T-cell (primary cell): Measurements from ENCODE around the gene COL26A1. TPM values are rescaled to one million over a fixed set of nuclear protein-coding genes. Genes with fewer than 3 reads are reported as not detected.

ENCODE experiments used
- ATAC-seq, 4 experiments: fragments of 200-7000 bp in 3 of 4; fragments of 150-1000 bp in 1 of 4; cut with Tn5 transposase; replicated peaks in 1 of 4; 1 replicate in 3 of 4; 2 replicates in 1 of 4; pipeline ENCODE4 v1.10.0; 2021; ENCODE audit warnings: moderate library complexity in 3 of 4, mild to moderate bottlenecking in 2 of 4, moderate number of reproducible peaks in 1 of 4
- CTCF ChIA-PET, 2 donors: fragments of 300-600 bp; sonication (Branson Sonifier 250); formaldehyde crosslinking; loops; one replicate each; lab custom pipeline; 2022; ENCODE audit warnings: antibody characterized with exemption in 2 of 2; lab: Charles Lee
- POLR2A ChIA-PET, 2 donors: fragments of 300-600 bp; sonication (Branson Sonifier 250); formaldehyde crosslinking; loops; one replicate each; lab custom pipeline; 2022; ENCODE audit warnings: antibody characterized with exemption in 2 of 2; lab: Charles Lee
- DNase-seq, 35 experiments: peaks; one replicate each; pipeline versions ENCODE4 v3.0.0 to v3.0.0-alpha.2; 2013 to 2023
- H3K27ac ChIP-seq: one replicate; pipeline ENCODE4 v1.5.1; 2013; ENCODE audit warnings: low read length
- H3K27me3 ChIP-seq, 2 experiments: replicated peaks in 1 of 2; 1 replicate in 1 of 2; 2 replicates in 1 of 2; pipeline versions ENCODE4 v1.6.1 to v1.7.0; 2013; ENCODE audit warnings: low read length in 1 of 2, mixed read lengths in 1 of 2; ENCODE audit not compliant: control insufficient read depth in 2 of 2, insufficient read depth in 2 of 2; ENCODE audit errors: extremely low read depth in 1 of 2
- H3K36me3 ChIP-seq, 2 donors: 1 replicate in 1 of 2; 2 replicates in 1 of 2; pipeline versions ENCODE4 v1.6.1 to v1.7.0; 2013; ENCODE audit warnings: low read length in 1 of 2; ENCODE audit not compliant: control insufficient read depth in 2 of 2, insufficient read depth in 1 of 2; ENCODE audit errors: extremely low read depth in 1 of 2
- H3K4me1 ChIP-seq, 2 experiments: 1 replicate in 1 of 2; 2 replicates in 1 of 2; pipeline versions ENCODE4 v1.6.1 to v1.7.0; 2013; ENCODE audit warnings: low read length in 2 of 2, mixed read lengths in 1 of 2; ENCODE audit not compliant: insufficient read depth in 2 of 2, control insufficient read depth in 1 of 2; ENCODE audit errors: extremely low read depth in 1 of 2
- H3K4me3 ChIP-seq, 2 donors: 1 replicate in 1 of 2; 2 replicates in 1 of 2; pipeline versions ENCODE4 v1.5.1 to v1.7.0; 2013; ENCODE audit warnings: mild to moderate bottlenecking in 2 of 2, low read length in 1 of 2, moderate library complexity in 1 of 2; ENCODE audit not compliant: control insufficient read depth in 1 of 2; ENCODE audit errors: extremely low read depth in 1 of 2
- H3K9me3 ChIP-seq: 2 replicates; pipeline ENCODE4 v1.7.0; 2013
- H3K27ac Mint-ChIP-seq, 2 donors: one replicate each; pipeline ENCODE4 v1.8.0; 2020 to 2021; ENCODE audit warnings: mild to moderate bottlenecking in 2 of 2, mixed read lengths in 2 of 2
- H3K27me3 Mint-ChIP-seq, 2 donors: one replicate each; pipeline ENCODE4 v1.8.0; 2021 to 2022; ENCODE audit warnings: mixed read lengths in 2 of 2
- H3K36me3 Mint-ChIP-seq: one replicate; pipeline ENCODE4 v1.8.0; 2021; ENCODE audit warnings: mixed read lengths
- H3K4me1 Mint-ChIP-seq, 3 donors: one replicate each; pipeline ENCODE4 v1.8.0; 2020 to 2022; ENCODE audit warnings: mixed read lengths in 3 of 3, mild to moderate bottlenecking in 1 of 3
- H3K4me3 Mint-ChIP-seq, 3 donors: one replicate each; pipeline ENCODE4 v1.8.0; 2020 to 2022; ENCODE audit warnings: mild to moderate bottlenecking in 3 of 3, mixed read lengths in 3 of 3, moderate library complexity in 3 of 3
- H3K9me3 Mint-ChIP-seq, 3 donors: one replicate each; pipeline ENCODE4 v1.8.0; 2020 to 2022; ENCODE audit warnings: mixed read lengths in 3 of 3
- WGBS: methylation state at CpG from one replicate; pipeline ENCODE4 v1.1.5; 2013; ENCODE audit warnings: missing lambda C conversion rate; ENCODE audit not compliant: insufficient coverage; 5-methylcytosine and 5-hydroxymethylcytosine counted together
- total RNA-seq, 35 experiments: library from RNA in 6 of 35; stranded (reverse) in 6 of 35; fragments of 120-200 nt in 1 of 35; gene quantifications; one replicate each; pipeline versions ENCODE4 v1.2.1 to v1.2.4 and lab custom pipeline; 2013 to 2026

COL26A1 gene
- total RNA-seq, 5 donors from 2014 or later (not counting 1 experiment from before 2014, with no cell fraction given): 0.09 TPM; not detected in 4

- H3K4me3 Mint-ChIP-seq: no peak overlapping the region
- H3K27ac ChIP-seq: no peak overlapping the region
- ChIA-PET POLR2A (interaction anchor here in 1 of 2 donors (0.6 kb wide), 1 partner anchor 20 kb away, joined by 3 read pairs; no protein-coding TSS in a partner anchor), CTCF (interaction anchor here (0.7 to 2.1 kb wide), 2 partner anchors 46 to 517 kb away, joined by 3 to 8 read pairs; no protein-coding TSS in a partner anchor)
- ATAC-seq (no peak), DNase-seq (no peak)
- 89% methylated on average over 2 of the region's 2 CpGs for WGBS
- no peak overlapping the region for H3K27ac Mint-ChIP-seq
- no peaks in the 10 kb centered on the region for H3K9me3 ChIP-seq
- peaks cover 10 to 16% (median 14%) of the 10 kb centered on the region in 3 donors for H3K4me1 Mint-ChIP-seq
- no peak overlapping the region for H3K4me3 ChIP-seq
- H3K27me3 ChIP-seq: peaks cover 3 to 44% of the 10 kb centered on the region in 2 experiments
- H3K36me3 Mint-ChIP-seq: no peaks in the 10 kb centered on the region
- peaks cover 3 to 24% of the 10 kb centered on the region in 2 experiments for H3K4me1 ChIP-seq
- peaks cover 18 to 34% of the 10 kb centered on the region in 2 donors for H3K27me3 Mint-ChIP-seq
- no peaks in the 10 kb centered on the region for H3K9me3 Mint-ChIP-seq
- H3K36me3 ChIP-seq: no peaks in the 10 kb centered on the region
Measured at GRCh38 chr7:101365956-101366355, 3.3 kb downstream of the COL26A1 start.

- no peak overlapping the region for H3K27ac Mint-ChIP-seq
- Histone ChIP-seq H3K27me3 (peaks cover 3 to 37% of the 10 kb centered on the region in 2 experiments), H3K27ac (no peak overlapping the region), H3K36me3 (no peaks in the 10 kb centered on the region), H3K4me3 (no peak overlapping the region), H3K4me1 (peaks cover 3 to 21% of the 10 kb centered on the region in 2 experiments), H3K9me3 (no peaks in the 10 kb centered on the region)
- H3K9me3 Mint-ChIP-seq: no peaks in the 10 kb centered on the region
- POLR2A ChIA-PET: no interaction called here
- peaks cover 6 to 16% (median 13%) of the 10 kb centered on the region in 3 donors for H3K4me1 Mint-ChIP-seq
- no peak overlapping the region for H3K4me3 Mint-ChIP-seq
- H3K27me3 Mint-ChIP-seq: peaks cover 12 to 32% of the 10 kb centered on the region in 2 donors
- no peaks in the 10 kb centered on the region for H3K36me3 Mint-ChIP-seq
- CTCF ChIA-PET: interaction anchor here in 1 of 2 donors (0.8 kb wide), 1 partner anchor 13 kb away, joined by 4 read pairs; no protein-coding TSS in a partner anchor
- WGBS: no CpG with 5 or more reads among the region's 1 CpG
- DNase-seq (no peak), ATAC-seq (no peak)
Measured at GRCh38 chr7:101367676-101368075, 5.0 kb downstream of the COL26A1 start.

GRCh38 chr7:101368422-101369165 lies 5.9 kb downstream of the COL26A1 start:
- Histone ChIP-seq H3K27me3 (peaks cover 3 to 37% of the 10 kb centered on the region in 2 experiments), H3K36me3 (no peaks in the 10 kb centered on the region), H3K27ac (no peak overlapping the region), H3K4me1 (peaks cover 2 to 17% of the 10 kb centered on the region in 2 experiments), H3K4me3 (no peak overlapping the region), H3K9me3 (no peaks in the 10 kb centered on the region)
- peaks cover 15 to 39% of the 10 kb centered on the region in 2 donors for H3K27me3 Mint-ChIP-seq
- H3K9me3 Mint-ChIP-seq: no peaks in the 10 kb centered on the region
- CTCF ChIA-PET: interaction anchor here in 1 of 2 donors (0.8 kb wide), 1 partner anchor 12 kb away, joined by 4 read pairs; no protein-coding TSS in a partner anchor
- no peak for ATAC-seq
- no CpG with 5 or more reads among the region's 8 CpGs for WGBS
- H3K4me3 Mint-ChIP-seq: no peak overlapping the region
- no peak for DNase-seq
- POLR2A ChIA-PET: no interaction called here
- H3K27ac Mint-ChIP-seq: no peak overlapping the region
- H3K36me3 Mint-ChIP-seq: no peaks in the 10 kb centered on the region
- H3K4me1 Mint-ChIP-seq: peaks cover 6 to 16% (median 13%) of the 10 kb centered on the region in 3 donors

GRCh38 chr7:101370836-101371235 lies 8.2 kb downstream of the COL26A1 start:
- Histone ChIP-seq H3K36me3 (no peaks in the 10 kb centered on the region), H3K9me3 (no peaks in the 10 kb centered on the region), H3K27ac (no peak overlapping the region), H3K27me3 (peaks cover under 1 to 31% of the 10 kb centered on the region in 2 experiments), H3K4me1 (peaks cover 0 to 8% of the 10 kb centered on the region in 2 experiments), H3K4me3 (no peak overlapping the region)
- Mint-ChIP-seq H3K27ac (no peak overlapping the region), H3K9me3 (no peaks in the 10 kb centered on the region), H3K4me1 (peaks cover 6 to 11% (median 10%) of the 10 kb centered on the region in 3 donors), H3K36me3 (no peaks in the 10 kb centered on the region), H3K27me3 (peaks cover 11 to 29% of the 10 kb centered on the region in 2 donors), H3K4me3 (peak overlapping the region in 1 of 3 donors; percentile 33)
- CTCF ChIA-PET: no interaction called here
- POLR2A ChIA-PET: interaction anchor here in 1 of 2 donors (0.6 kb wide), 1 partner anchor 434 kb away, joined by 3 read pairs; no protein-coding TSS in a partner anchor
- ATAC-seq: no peak
- 6% methylated on average over 3 of the region's 5 CpGs for WGBS
- DNase-seq: no peak

- Histone ChIP-seq H3K9me3 (no peaks in the 10 kb centered on the region), H3K4me3 (no peak overlapping the region), H3K4me1 (peaks cover 0 to 8% of the 10 kb centered on the region in 2 experiments), H3K27ac (no peak overlapping the region), H3K27me3 (peaks cover 0 to 27% of the 10 kb centered on the region in 2 experiments), H3K36me3 (no peaks in the 10 kb centered on the region)
- peaks cover 3 to 25% of the 10 kb centered on the region in 2 donors for H3K27me3 Mint-ChIP-seq
- POLR2A ChIA-PET: no interaction called here
- H3K4me3 Mint-ChIP-seq: no peak overlapping the region
- ATAC-seq (no peak), DNase-seq (no peak)
- 86% methylated on average over 18 of the region's 19 CpGs for WGBS
- H3K9me3 Mint-ChIP-seq: no peaks in the 10 kb centered on the region
- no peaks in the 10 kb centered on the region for H3K36me3 Mint-ChIP-seq
- H3K27ac Mint-ChIP-seq: no peak overlapping the region
- H3K4me1 Mint-ChIP-seq: peaks cover 6 to 10% (median 7%) of the 10 kb centered on the region in 3 donors
- CTCF ChIA-PET: no interaction called here
Measured at GRCh38 chr7:101373812-101374614, 11.3 kb downstream of the COL26A1 start.

GRCh38 chr7:101374990-101375389 lies 12.3 kb downstream of the COL26A1 start:
- no peaks in the 10 kb centered on the region for H3K9me3 ChIP-seq
- no peak for ATAC-seq
- DNase-seq: no peak
- H3K9me3 Mint-ChIP-seq: no peaks in the 10 kb centered on the region
- CTCF ChIA-PET: interaction anchor here in 1 of 2 donors (0.5 kb wide), 1 partner anchor 33 kb away, joined by 3 read pairs; no protein-coding TSS in a partner anchor
- H3K27ac ChIP-seq: no peak overlapping the region
- H3K4me1 Mint-ChIP-seq: peaks cover 6 to 10% (median 7%) of the 10 kb centered on the region in 3 donors
- no peaks in the 10 kb centered on the region for H3K36me3 Mint-ChIP-seq
- 100% methylated on average over 1 of the region's 3 CpGs for WGBS
- H3K36me3 ChIP-seq: no peaks in the 10 kb centered on the region
- peaks cover 0 to 27% of the 10 kb centered on the region in 2 experiments for H3K27me3 ChIP-seq
- H3K4me3 Mint-ChIP-seq: no peak overlapping the region
- H3K4me3 ChIP-seq: no peak overlapping the region
- H3K27ac Mint-ChIP-seq: no peak overlapping the region
- POLR2A ChIA-PET: no interaction called here
- peaks cover 3 to 23% of the 10 kb centered on the region in 2 donors for H3K27me3 Mint-ChIP-seq
- peaks cover 0 to 8% of the 10 kb centered on the region in 2 experiments for H3K4me1 ChIP-seq
